Measurements from ENCODE around the gene PTPDC1.

PTPDC1 gene

GRCh38 chr9:94140791-94141790 lies 56.8 kb downstream of the PTPDC1 start:
- DNase-seq (ENCODE audit: low read depth) = peak; percentile 42

GRCh38 chr9:94142353-94142752 lies 58.1 kb downstream of the PTPDC1 start:
- DNase-seq (ENCODE audit: low read depth) = no peak

GRCh38 chr9:94144394-94144793 lies 60.1 kb downstream of the PTPDC1 start:
- DNase-seq (ENCODE audit: low read depth) = no peak

GRCh38 chr9:94145640-94146039 lies 61.4 kb downstream of the PTPDC1 start:
- no peak for DNase-seq (ENCODE audit: low read depth)

- DNase-seq (ENCODE audit: low read depth) = no peak
Observed at GRCh38 chr9:94147776-94148175, 63.5 kb downstream of the PTPDC1 start.

- no peak for DNase-seq (ENCODE audit: low read depth)
Observed at GRCh38 chr9:94148419-94148818, 64.2 kb downstream of the PTPDC1 start.

- no peak for DNase-seq (ENCODE audit: low read depth)
Observed at GRCh38 chr9:94149696-94150095, 65.4 kb downstream of the PTPDC1 start.

- DNase-seq (ENCODE audit: low read depth) = no peak
Observed at GRCh38 chr9:94150279-94150828, 66.1 kb downstream of the PTPDC1 start.

- DNase-seq (ENCODE audit: low read depth) = peak; percentile 57
Observed at GRCh38 chr9:94150890-94151650, 66.8 kb downstream of the PTPDC1 start.

- DNase-seq (ENCODE audit: low read depth) = no peak
Observed at GRCh38 chr9:94153905-94154304, 69.6 kb downstream of the PTPDC1 start.

- no peak for DNase-seq (ENCODE audit: low read depth)
Observed at GRCh38 chr9:94156348-94157049, 72.2 kb downstream of the PTPDC1 start.

- peak; percentile 64 for DNase-seq (ENCODE audit: low read depth)
Observed at GRCh38 chr9:94157050-94157801, 73.0 kb downstream of the PTPDC1 start.

All from EH (cell line).